GM19467 (cell line): Measurements from ENCODE around the gene NOXA1.

Experiments
- ATAC-seq: cut with Tn5 transposase; IDR thresholded peaks from one replicate; pipeline ENCODE4 v1.9.1; 2021; ENCODE audit warnings: mild to moderate bottlenecking, moderate library complexity; ENCODE audit not compliant: unreplicated experiment

NOXA1 gene

DNA sequence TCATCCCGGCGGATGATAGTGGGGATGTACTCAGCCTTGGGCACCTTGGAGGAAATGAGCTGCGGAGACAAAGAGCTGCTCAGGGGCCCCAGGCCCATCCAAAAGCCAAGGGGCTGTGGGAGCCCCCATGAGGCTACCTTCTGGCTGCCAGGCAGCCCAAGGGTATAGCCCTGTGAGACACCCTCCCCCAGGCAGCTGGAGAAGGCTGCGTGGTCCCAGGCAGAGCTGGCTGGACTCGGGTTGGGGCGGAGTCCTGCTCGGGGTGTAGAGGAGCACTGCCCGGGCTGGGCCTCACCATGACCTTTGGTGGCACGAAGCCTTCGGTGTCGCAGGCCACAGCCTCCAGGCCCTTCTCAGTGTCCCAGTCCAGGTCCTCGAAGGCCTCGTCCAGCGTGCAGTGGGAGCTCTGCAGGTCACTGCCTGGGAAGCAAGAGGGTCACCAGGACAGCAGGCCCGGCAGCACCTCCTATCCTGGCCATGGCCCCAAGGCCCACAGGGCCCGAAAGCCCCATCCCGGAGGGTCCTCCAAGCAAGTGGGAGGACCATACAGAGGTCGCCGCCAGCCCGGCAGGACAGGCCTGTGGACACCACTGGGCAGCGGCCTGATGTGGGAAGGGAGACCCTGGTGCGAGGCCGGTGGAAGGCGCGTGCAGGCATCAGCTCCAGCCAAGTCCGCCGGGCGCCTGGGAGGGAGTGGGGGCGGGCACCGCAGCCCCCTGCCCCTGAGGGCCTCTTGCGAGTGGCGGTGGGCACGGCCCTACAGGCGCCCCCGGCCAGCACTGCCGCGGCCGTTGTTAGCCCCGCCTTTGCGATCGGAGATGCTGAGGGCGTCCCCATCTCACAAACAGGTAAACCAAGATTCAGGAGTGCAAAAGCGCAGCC lies 29.8 kb downstream of the NOXA1 start:
- ATAC-seq: no peak

DNA sequence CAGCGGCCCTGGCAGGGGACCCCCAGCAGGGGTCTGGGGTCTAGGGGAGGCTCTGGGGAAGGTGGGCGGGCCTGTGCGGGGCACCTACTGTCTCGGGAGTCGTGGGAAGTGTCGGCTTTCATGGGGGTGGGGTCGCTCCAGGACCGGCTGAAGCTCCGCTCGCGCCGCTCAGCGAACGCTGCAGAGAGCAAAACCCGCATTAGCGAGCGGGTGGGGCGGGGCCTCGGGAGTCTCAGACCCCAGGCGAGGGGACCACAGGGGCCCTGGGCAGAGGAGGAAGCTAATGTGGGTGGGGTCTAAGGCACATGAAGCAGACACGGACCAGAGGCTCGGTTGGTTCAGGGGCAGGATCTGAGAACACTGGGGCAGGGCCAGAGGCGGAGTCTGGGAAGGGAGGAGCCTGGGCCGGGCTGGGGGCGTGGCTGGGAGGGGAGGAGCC lies 30.5 kb downstream of the NOXA1 start:
- no peak for ATAC-seq

DNA sequence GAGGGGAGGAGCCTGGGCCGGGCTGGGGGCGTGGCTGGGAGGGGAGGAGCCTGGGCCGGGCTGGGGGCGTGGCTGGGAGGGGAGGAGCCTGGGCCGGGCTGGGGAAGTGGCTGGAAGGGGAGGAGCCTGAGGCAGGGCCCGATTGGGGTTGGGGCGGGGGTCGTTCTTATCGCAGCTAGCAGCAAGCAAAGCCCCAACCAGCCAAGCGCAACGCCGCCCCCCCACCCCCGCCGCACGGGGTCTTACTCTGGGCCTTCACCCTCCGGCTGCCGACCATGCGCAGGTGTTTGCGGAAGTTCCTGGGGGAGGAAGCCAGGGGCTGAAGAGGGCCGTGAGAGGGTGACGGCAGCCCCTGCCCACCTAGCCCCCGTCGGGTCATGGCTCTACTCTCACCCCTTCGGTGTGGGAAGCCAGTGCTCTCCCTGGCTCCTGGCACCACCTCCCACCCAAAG lies 31.0 kb downstream of the NOXA1 start:
- no peak for ATAC-seq

DNA sequence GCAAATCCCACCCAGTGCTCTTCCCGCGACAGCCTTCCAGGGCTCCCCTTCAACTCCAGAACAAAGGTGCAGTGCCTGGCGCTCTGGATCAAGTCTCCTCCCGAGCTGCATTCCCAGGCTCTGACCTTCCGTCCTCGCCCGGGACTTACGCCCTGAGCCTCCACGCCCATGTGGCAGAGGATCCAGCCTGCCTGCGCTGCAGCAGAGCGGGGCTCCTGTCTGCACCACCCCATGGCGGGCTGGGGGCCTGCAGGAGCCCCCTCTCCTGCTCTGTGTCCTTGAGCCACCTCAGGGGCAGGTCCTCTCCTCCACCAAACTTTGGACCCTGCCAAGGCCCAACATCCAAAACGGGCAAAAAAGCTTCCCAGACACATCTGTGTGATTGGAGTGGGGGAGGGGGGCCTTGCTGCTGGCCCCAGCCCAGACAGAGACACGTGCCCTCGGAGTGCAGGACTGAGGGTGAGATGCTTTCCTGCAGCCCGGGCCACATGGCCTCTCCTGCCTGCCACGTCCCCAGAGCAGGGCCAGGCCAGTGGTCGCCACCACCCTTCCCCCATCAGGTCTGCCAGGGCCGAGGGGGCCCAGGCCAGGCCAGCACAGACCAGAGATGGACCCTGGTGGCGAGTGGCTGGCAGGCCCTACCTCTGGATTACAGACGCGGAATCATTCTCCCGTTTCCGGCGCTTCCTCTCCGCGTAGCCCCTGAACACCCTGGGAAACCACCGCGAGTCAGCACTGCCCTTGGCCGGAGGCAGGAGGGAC lies 31.6 kb downstream of the NOXA1 start:
- ATAC-seq: no peak

DNA sequence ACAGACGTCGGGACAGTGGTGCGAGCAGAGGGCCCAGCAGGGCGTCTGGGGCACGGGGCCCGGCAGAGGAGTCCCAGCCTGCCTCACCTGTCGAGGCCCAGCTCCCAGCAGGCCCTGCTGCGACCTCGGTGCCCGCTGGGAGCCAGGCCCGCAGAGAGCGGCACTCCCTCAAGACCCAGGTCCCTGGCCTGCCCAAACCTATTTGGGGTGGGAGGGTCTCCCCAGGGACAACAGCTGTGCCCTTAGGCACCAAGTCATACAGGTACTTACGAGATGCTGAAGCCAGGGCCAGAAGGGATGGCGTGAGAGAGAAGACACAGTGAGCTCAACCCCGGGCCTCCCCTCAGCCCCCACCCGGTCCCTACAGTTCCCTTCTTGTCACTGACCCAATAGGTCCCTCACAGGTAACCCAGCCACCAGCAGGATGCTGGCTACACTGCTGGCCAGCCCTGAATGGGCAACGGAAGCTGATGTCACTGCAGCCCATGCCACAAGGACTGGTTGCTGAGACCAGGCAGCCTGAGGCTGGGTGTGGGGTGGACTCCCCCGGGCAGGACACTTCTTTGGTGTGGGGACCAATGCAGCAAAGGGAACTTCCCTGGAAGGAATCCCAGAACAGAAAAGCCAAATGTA lies 32.3 kb downstream of the NOXA1 start:
- no peak for ATAC-seq

DNA sequence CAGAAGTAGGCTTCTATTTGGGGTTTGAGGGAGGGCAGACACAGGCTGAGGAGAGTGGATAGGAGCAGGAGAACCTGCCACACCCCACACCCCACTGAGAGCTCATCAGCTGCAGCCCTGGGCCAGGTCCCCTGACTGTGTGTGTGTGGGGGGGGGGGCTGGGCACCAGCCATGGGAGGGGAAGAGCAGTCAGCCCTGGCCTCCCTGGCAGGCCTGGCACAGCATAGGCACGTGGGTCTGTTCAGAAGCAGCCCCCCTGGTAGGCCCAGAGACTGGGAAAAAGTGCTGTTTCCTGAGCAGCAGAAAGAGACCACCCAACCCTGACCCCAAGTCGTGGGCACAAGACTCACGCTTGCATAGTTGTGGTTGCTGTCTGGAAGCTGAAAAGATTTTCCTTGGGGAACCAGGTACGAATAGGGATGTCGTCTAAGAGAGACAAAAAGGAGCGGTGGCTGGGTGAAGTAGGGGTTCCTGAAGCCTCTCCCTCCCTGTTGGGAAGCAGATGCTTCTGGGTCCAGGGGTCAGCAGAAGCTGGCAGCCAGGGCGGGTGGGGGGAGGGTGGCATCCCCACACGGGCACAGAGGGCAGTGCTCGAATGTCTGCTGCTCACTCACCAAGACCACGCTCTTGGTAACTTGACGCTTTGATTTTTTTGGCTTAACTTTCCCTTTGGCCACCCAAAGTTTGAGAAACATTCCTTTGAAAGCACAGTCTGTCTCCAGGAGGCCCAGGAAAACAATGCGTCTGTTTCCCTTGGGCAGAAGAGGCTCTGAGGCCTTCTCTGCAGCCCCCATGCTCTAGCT lies 33.1 kb downstream of the NOXA1 start:
- ATAC-seq: no peak

DNA sequence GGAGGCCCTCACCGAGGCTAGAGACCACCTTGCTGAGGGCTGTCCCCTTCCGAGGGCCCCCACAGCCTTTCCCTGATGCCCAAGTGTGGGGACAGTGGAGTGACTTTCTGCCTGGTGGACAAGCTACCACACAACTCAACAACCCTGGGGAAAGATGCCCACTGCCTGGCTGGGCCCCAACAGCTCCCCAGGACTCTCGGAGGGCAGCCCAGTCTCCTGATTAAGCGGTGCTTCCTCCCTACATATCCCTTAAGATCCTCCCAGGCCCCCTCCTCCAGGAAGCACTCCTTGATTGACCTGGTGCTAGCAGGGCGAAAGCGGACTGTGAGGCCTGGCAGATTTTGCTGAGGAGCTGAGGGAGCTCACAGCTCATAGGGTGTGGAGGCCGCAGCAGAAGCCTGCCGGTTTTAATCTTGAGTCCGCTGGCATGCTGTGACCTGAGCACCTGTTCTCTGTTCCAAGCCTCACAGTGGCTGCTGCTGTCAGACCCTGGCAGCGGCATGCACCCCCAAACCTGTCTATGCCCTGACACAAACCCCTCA lies 33.7 kb downstream of the NOXA1 start:
- no peak for ATAC-seq

DNA sequence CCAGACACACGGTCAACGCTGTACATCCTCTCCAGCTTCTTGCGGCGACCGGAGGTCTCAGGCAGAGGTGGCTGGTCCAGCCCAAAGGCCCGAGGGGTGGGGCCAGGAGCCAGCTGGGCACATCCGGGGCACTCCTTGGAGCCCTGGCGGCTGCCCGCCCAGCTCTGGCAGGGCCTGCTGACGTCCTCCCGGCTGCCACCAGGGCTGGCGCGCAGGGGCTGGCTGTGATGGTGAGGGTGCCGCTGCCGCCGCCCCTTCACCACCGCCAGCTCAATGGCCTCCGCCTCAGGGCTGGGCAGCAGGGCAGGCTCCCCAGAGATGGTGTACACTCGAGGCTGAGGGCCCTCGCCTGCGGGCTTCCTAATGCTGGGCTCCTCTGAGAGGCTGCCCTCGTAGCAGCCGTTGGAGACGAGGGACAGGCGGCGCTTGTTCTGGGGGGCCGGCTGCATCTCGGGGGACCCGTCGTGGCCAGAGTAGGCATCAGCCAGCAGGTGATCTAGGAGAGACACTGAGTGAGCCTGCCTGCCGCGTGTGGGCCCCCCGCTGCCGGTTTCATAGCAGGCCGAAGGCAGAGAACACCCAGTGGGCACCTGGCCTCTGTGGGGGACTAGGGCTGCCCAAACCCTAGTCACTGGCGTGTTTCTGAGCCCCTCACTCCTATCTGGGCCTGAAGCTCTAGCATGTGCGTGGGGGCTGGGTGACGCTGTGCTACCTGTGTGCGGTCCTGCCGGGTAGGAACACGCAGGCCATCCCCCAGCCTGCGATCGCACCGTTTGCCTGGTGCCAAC lies 34.4 kb downstream of the NOXA1 start:
- ATAC-seq: no peak

DNA sequence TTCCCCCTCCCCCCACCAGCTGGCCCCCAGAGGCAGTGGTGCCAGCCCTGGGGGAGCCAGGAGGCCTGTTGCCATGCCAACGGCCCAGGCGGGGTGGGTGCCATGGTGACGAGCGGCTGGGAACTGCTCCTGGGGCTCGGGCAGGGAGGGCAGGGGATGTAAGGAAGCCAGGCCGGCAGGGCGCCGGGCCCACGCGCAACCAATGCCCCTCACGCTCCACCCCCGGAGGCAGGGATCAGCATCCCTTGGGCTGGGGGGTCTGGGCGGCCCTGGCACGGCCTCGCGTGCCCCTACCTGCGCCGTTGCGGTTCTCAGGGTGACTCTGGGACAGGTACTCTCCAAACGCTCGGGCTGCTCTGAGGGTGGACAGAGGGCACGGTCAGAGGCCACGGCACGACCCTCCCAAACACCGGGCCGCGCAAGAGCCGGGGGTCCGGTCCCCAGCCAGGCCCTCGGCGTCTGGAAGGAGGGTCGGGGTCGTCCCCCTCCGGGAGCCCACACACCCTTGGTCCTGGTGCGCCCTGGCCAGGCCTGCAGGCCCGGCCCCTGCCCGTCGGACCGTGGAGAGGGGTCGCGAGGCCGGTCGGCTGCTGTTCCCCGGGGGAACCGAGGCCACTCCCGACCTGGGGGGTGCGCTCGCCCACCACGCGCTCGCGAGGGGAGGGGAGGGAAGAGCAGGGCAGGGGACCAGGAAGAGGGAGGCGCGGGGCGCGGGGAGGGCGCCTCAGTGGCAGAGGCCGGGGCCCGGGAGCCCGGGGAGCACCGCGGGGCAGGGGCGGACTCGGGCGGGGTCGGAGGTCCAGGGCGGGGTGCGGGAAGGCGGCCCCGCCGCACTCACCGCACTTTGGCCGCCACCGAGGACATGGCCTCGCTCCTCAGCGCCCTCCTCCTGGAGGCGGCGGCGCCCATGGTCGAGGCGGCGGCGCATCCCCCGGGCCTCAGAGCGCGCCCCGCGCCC lies 35.3 kb downstream of the NOXA1 start:
- peak; percentile 7 for ATAC-seq

DNA sequence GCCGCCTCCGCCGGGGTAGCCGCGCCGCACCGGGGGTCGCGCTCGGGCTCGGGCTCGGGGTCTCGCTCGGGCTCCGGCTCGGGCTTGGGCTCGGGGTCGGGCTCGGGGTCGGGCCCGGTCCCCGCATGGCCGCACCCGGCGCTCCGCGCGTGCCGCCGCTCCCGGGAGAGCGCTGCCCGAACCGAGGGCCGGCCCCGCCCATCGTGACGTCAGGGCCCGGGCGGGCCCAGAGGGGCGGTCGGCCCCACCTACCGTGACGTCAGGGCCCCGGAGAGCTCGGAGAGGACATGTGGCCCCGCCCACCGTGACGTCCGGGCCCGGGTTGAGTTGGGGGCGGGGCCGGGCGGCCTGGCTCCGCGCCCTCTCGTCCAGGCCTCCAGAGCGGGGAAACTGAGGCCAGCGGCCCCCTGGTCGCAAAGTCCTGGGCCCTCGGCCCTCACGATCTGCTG lies 36.0 kb downstream of the NOXA1 start, which contains the start of gene NSMF:
Gene NSMF, minus strand, starts transcription at position 183 of the 449 bp plus-strand sequence. CDS start 232 bp downstream, outside the sequence.
- ATAC-seq: peak; percentile 57

DNA sequence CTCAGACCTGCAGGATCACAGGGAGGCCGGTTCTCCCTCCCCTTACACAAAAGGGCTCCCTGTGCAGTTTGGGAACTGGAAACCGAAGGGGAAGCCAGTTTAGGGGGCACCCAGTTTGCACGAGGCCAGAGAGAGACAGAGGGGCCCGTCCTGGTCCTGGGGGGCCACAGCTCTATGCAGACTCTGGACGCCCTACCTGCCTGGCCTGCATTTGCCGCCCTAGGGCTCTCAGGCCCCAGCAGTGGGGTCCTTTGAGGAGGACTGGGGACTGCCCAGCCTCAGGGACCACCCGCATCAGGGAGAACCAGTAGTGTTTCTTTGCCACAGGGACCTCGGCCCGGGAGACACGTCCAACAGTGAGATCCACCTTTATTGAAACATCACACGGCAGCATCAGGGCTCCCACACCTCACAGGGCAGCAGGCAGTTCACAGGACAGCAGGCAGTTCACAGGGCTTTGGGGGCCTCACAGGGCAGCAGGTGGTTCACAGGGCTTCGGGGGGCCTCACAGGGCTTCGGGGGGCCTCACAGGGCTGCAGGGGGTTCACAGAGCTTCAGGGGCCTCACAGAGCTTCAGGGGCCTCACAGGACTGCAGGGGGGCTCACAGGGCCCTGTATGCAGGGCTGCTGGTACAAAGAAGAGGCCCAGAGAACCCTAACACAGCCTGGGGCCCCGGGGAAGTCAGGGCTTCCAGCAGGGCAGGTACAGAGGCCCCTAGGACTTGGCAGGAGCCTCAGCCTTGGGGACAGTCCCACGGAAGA lies 36.6 kb downstream of the NOXA1 start:
- ATAC-seq: no peak

DNA sequence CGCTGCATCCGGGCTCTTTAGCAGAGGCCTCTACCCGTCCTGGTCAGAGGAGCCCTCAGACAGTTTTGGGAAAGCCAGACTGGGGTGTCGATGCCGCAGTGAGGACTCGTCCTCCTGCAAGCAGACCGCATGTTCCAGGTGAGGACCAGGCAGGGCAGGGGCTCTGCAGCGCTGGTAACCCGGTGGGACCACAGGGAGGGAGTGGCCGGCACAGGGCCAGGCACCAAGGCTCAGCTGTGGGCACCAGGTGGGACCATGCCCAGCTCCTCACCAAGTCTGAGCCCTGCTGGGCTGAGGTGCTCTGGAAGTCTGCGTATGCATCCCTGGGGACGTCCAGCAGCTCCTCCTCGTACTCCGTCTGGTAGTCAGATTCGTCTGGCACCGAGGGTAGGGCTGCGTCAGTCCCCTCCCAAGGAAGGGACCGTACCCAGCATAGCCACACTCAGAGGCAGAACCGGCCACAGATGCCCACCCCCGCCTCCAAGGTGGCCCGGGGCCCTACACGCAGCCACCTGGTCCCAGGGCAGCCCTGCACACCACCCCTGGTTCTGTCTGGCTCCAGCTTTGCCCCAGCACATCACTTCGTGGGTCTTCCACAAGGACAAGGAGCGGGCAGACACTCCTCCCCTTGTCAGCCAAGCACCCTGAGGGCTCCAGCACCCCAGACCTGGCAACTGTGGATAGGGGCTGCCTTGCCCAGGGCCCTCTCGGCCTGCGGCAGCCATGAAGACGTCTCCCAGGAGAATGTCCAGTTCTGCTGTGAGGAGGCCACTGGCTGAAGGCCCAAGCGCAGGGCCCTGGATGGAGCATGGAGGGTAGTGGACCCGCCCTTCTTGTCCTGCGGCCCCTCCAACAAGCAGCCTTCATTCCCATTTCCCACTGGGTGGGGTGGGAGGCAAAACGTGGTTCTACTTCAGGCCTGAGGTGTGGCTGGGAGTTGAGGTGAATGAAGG lies 37.4 kb downstream of the NOXA1 start:
- ATAC-seq: no peak

DNA sequence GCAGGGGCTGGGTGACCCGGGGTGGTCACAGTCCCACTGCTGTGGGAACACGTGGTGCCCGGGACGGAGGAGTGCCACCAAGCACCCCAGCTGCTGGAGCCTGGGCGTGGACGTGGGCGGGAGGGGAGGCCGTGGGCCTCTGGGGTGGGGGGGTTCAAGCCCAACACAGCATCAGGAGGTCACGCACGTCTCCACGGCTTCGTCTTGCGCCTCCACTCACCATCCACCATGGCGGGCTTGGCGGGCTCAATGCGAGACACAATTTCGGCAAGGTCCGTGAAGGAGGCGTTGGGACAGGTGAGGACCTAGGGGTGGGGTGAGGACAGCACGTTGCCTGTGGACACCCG lies 38.1 kb downstream of the NOXA1 start:
- no peak for ATAC-seq

DNA sequence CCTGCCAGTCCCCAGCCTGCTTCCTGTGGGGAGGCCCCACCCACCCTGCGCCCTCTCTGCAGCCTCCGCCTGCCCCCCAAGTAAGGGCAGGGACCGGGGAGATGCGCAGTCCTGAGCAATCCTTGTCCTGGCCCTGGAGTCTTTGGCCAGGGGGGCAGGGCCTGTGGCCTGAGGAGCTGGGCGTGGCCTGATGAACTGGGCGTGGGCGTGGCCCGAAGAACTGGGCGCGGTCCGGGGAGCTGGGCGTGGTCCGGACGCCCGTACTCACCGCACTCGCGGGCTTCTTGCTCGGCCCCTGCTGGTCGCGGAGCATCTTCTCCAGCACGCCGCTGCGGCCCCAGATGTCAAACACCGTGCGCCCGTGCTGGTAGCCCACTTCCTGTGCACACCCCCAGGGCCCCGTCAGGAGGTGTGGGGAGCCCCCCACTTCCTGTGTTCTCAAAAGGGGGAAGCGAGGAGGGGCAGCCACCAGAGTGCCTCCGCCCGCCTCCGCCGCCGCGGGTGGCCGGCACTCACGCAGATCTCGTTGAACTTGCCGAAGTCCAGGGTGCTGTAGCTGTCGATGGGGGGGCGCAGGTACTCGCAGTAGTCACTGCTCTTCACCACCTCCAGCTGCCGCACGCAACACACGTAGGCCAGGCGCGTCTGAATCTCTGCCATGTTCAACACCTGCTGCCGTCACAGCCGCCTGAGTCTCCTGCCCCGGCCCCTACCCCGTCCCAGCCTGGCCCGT lies 38.6 kb downstream of the NOXA1 start:
- ATAC-seq: no peak

DNA sequence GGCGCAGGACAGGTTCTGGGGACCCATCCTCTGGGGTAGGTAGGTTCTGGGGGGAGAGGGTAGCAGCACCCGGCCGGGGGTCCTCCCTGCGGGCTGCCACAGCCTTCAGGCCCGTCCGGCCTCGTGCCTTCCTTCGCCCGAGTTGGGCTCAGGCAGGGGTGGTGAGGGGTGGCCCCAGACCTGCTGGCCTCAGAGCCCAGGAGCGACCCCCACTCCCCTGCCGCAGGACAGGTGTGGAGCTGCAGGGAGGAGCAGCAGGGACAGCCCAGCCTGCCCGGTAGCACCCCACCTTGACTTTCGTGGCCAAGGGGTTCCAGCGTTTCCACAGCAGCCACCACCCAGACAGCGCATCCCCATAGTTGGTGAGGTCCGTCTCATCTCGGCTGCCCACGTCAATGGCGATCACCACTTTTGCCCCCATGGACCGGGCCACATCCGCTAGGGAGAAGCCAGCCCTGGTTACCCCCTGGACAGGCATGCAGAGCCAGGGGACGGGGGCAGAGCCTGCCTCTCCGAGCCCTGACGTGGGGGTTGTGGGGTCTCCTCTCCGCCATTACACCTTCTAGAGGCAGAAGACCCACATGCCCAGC lies 39.3 kb downstream of the NOXA1 start:
- no peak for ATAC-seq
